ENCODE measurements around the gene MBD6. TPM values are rescaled to one million over a fixed set of nuclear protein-coding genes. Genes with fewer than 3 reads are reported as not detected.
"Not testable (repeated sequence)": the region's sequence is repeated elsewhere in the genome, so short reads cannot be mapped to it uniquely, and the experiment has no call there.

Gene MBD6
- total RNA-seq, 1 donor from 2014 or later = 2.6 TPM

GRCh38 chr12:57552835-57553313 is 30.2 kb downstream of the MBD6 start:
- Histone ChIP-seq H3K27ac (ENCODE audit: low read depth, low read length) (no peak overlapping the region), H3K36me3 (ENCODE audit: control insufficient read depth in 3 of 3, insufficient read depth in 3 of 3, low read length in 3 of 3) (no peaks in the 10 kb centered on the region), H3K4me3 (ENCODE audit: low read length in 3 of 3) (no peak overlapping the region), H3K9me3 (ENCODE audit: control insufficient read depth in 3 of 3, low read length in 3 of 3) (no peaks in the 10 kb centered on the region), H3K4me1 (ENCODE audit: control insufficient read depth in 3 of 3, insufficient read depth in 3 of 3, low read length in 3 of 3) (peaks cover 4% of the 10 kb centered on the region in 3 donors), H3K27me3 (ENCODE audit: control insufficient read depth in 3 of 3, insufficient read depth in 3 of 3, low read length in 3 of 3) (peaks cover 29 to 42% (median 34%) of the 10 kb centered on the region in 3 donors), H3K9ac (ENCODE audit: low read depth in 1 of 3, low read length in 3 of 3) (no peak overlapping the region)

DNA sequence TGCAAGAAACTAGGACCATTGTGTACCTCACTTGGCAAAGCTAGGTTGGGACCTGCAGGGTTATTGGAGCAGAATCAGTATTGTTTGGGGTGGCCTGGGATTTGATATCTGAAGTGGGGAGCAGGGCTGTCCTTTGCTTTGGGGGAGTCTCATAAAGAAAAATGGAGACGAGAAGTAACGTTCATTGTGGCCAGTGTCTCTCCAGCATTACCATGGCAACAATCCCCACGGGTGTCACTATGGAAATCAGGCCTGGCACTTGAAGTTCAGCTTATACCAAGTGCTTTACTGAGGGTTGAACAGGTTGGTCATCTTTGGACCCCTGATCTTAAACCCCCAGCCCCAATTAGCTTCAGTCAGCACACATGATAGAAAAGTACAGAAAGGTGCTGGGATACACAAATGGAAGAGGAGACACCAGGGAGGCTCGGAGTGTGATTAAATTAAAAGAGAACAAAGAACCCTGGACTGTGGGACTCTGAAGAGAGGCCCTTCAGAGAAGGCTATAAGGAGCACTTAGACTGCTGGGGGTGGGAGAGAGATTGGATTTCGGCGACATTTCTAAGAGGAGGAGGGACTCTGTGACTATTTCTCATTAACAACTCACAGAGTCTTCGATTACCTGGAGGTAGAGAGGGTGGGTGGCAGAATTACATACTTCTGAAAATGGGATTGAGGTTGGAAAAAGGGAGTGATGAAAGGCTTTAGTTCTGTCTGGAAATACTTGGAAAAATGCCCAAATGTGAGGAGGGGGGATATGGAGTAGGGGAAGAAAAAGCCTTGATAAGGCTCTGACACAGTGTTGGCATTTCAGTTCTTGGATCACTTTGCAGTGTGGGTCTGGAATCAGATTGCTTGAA is 30.9 kb downstream of the MBD6 start:
- Histone ChIP-seq H3K36me3 (ENCODE audit: control insufficient read depth in 3 of 3, insufficient read depth in 3 of 3, low read length in 3 of 3) (no peaks in the 10 kb centered on the region), H3K27me3 (ENCODE audit: control insufficient read depth in 3 of 3, insufficient read depth in 3 of 3, low read length in 3 of 3) (peaks cover 28 to 40% (median 32%) of the 10 kb centered on the region in 3 donors), H3K9me3 (ENCODE audit: control insufficient read depth in 3 of 3, low read length in 3 of 3) (no peaks in the 10 kb centered on the region), H3K4me3 (ENCODE audit: low read length in 3 of 3) (no peak overlapping the region), H3K4me1 (ENCODE audit: control insufficient read depth in 3 of 3, insufficient read depth in 3 of 3, low read length in 3 of 3) (peaks cover 4% of the 10 kb centered on the region in 3 donors), H3K27ac (ENCODE audit: low read depth, low read length) (no peak overlapping the region), H3K9ac (ENCODE audit: low read depth in 1 of 3, low read length in 3 of 3) (no peak overlapping the region)

- Histone ChIP-seq H3K27me3 (ENCODE audit: control insufficient read depth in 3 of 3, insufficient read depth in 3 of 3, low read length in 3 of 3) (peaks cover 20 to 31% (median 24%) of the 10 kb centered on the region in 3 donors), H3K9me3 (ENCODE audit: control insufficient read depth in 3 of 3, low read length in 3 of 3) (no peaks in the 10 kb centered on the region), H3K9ac (ENCODE audit: low read depth in 1 of 3, low read length in 3 of 3) (no peak overlapping the region), H3K4me3 (ENCODE audit: low read length in 3 of 3) (no peak overlapping the region), H3K4me1 (ENCODE audit: control insufficient read depth in 3 of 3, insufficient read depth in 3 of 3, low read length in 3 of 3) (peaks cover 4% of the 10 kb centered on the region in 3 donors), H3K36me3 (ENCODE audit: control insufficient read depth in 3 of 3, insufficient read depth in 3 of 3, low read length in 3 of 3) (no peaks in the 10 kb centered on the region), H3K27ac (ENCODE audit: low read depth, low read length) (no peak overlapping the region)
These were observed 31.8 kb downstream of the MBD6 start for GRCh38 chr12:57554453-57554852.

GRCh38 chr12:57554897-57555296 is 32.3 kb downstream of the MBD6 start:
- Histone ChIP-seq H3K9ac (ENCODE audit: low read depth in 1 of 3, low read length in 3 of 3) (no peak overlapping the region), H3K27ac (ENCODE audit: low read depth, low read length) (no peak overlapping the region), H3K9me3 (ENCODE audit: control insufficient read depth in 3 of 3, low read length in 3 of 3) (no peaks in the 10 kb centered on the region), H3K36me3 (ENCODE audit: control insufficient read depth in 3 of 3, insufficient read depth in 3 of 3, low read length in 3 of 3) (no peaks in the 10 kb centered on the region), H3K4me3 (ENCODE audit: low read length in 3 of 3) (no peak overlapping the region), H3K4me1 (ENCODE audit: control insufficient read depth in 3 of 3, insufficient read depth in 3 of 3, low read length in 3 of 3) (peaks cover 3% of the 10 kb centered on the region in 3 donors), H3K27me3 (ENCODE audit: control insufficient read depth in 3 of 3, insufficient read depth in 3 of 3, low read length in 3 of 3) (peaks cover 16 to 26% (median 19%) of the 10 kb centered on the region in 3 donors)

DNA sequence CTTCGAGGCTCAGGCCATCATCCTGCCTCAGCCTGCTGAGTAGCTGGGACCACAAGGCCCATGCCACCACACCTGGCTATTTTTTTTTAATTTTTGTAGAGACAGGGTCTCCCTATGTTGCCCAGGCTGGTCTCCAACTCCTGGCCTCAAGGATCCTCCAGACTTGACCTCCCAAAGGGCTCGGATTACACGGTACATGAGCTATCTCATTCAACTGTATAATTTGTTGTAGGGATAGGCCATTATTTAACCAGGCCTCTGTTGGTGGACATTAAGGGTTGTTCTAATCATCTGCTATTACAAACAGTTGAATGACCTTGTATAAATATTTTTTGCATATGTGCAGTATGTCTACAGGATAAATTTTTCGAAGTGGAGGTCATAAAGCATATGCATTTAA is 36.2 kb downstream of the MBD6 start:
- H3K27me3 ChIP-seq (ENCODE audit: control insufficient read depth in 3 of 3, insufficient read depth in 3 of 3, low read length in 3 of 3) = peaks cover 0 to 8% (median 4%) of the 10 kb centered on the region in 3 donors
- H3K9me3 ChIP-seq (ENCODE audit: control insufficient read depth in 3 of 3, low read length in 3 of 3) = no peaks in the 10 kb centered on the region
- no peak overlapping the region for H3K4me3 ChIP-seq (ENCODE audit: low read length in 3 of 3)
- H3K9ac ChIP-seq (ENCODE audit: low read depth in 1 of 3, low read length in 3 of 3) = no peak overlapping the region
- H3K27ac ChIP-seq (ENCODE audit: low read depth, low read length) = no peak overlapping the region
- H3K36me3 ChIP-seq (ENCODE audit: control insufficient read depth in 3 of 3, insufficient read depth in 3 of 3, low read length in 3 of 3) = no peaks in the 10 kb centered on the region
- H3K4me1 ChIP-seq (ENCODE audit: control insufficient read depth in 3 of 3, insufficient read depth in 3 of 3, low read length in 3 of 3) = no peaks in the 10 kb centered on the region

GRCh38 chr12:57560516-57560915 is 37.9 kb downstream of the MBD6 start:
- H3K4me1 ChIP-seq (ENCODE audit: control insufficient read depth in 3 of 3, insufficient read depth in 3 of 3, low read length in 3 of 3) = no peaks in the 10 kb centered on the region
- H3K4me3 ChIP-seq (ENCODE audit: low read length in 3 of 3) = no peak overlapping the region
- peaks cover 0 to 10% (median 9%) of the 10 kb centered on the region in 3 donors for H3K27me3 ChIP-seq (ENCODE audit: control insufficient read depth in 3 of 3, insufficient read depth in 3 of 3, low read length in 3 of 3)
- H3K9me3 ChIP-seq (ENCODE audit: control insufficient read depth in 3 of 3, low read length in 3 of 3) = no peaks in the 10 kb centered on the region
- H3K9ac ChIP-seq (ENCODE audit: low read depth in 1 of 3, low read length in 3 of 3) = no peak overlapping the region
- H3K27ac ChIP-seq (ENCODE audit: low read depth, low read length) = no peak overlapping the region
- no peaks in the 10 kb centered on the region for H3K36me3 ChIP-seq (ENCODE audit: control insufficient read depth in 3 of 3, insufficient read depth in 3 of 3, low read length in 3 of 3)

- not testable (repeated sequence) for H3K36me3 ChIP-seq (ENCODE audit: control insufficient read depth in 3 of 3, insufficient read depth in 3 of 3, low read length in 3 of 3); H3K4me3 ChIP-seq (ENCODE audit: low read length in 3 of 3); H3K27ac ChIP-seq (ENCODE audit: low read depth, low read length); H3K27me3 ChIP-seq (ENCODE audit: control insufficient read depth in 3 of 3, insufficient read depth in 3 of 3, low read length in 3 of 3); H3K9me3 ChIP-seq (ENCODE audit: control insufficient read depth in 3 of 3, low read length in 3 of 3); H3K9ac ChIP-seq (ENCODE audit: low read depth in 1 of 3, low read length in 3 of 3); H3K4me1 ChIP-seq (ENCODE audit: control insufficient read depth in 3 of 3, insufficient read depth in 3 of 3, low read length in 3 of 3)
These were observed 38.5 kb downstream of the MBD6 start for GRCh38 chr12:57561117-57561516.

DNA sequence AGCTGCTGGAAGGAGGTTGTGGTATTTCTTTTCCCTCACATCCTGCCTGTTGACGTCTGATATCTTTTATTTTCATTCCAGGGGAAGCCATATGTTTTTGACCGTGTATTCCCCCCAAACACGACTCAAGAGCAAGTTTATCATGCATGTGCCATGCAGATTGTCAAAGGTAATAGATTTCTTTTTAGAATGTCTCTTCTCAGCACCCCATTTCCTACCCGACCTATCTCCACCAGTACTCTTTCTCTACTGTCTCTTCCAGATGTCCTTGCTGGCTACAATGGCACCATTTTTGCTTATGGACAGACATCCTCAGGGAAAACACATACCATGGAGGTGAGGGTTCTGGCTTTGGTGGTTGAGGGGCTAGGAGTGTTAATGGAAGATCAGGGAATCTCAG is 40.7 kb downstream of the MBD6 start:
- Histone ChIP-seq H3K9ac (ENCODE audit: low read depth in 1 of 3, low read length in 3 of 3) (no peak overlapping the region), H3K27me3 (ENCODE audit: control insufficient read depth in 3 of 3, insufficient read depth in 3 of 3, low read length in 3 of 3) (peaks cover 0 to 10% (median 9%) of the 10 kb centered on the region in 3 donors), H3K36me3 (ENCODE audit: control insufficient read depth in 3 of 3, insufficient read depth in 3 of 3, low read length in 3 of 3) (no peaks in the 10 kb centered on the region), H3K4me3 (ENCODE audit: low read length in 3 of 3) (no peak overlapping the region), H3K9me3 (ENCODE audit: control insufficient read depth in 3 of 3, low read length in 3 of 3) (no peaks in the 10 kb centered on the region), H3K4me1 (ENCODE audit: control insufficient read depth in 3 of 3, insufficient read depth in 3 of 3, low read length in 3 of 3) (no peaks in the 10 kb centered on the region), H3K27ac (ENCODE audit: low read depth, low read length) (no peak overlapping the region)

- no peak overlapping the region for H3K27ac ChIP-seq (ENCODE audit: low read depth, low read length)
- no peak overlapping the region for H3K9ac ChIP-seq (ENCODE audit: low read depth in 1 of 3, low read length in 3 of 3)
- peaks cover 7 to 16% (median 12%) of the 10 kb centered on the region in 3 donors for H3K27me3 ChIP-seq (ENCODE audit: control insufficient read depth in 3 of 3, insufficient read depth in 3 of 3, low read length in 3 of 3)
- no peaks in the 10 kb centered on the region for H3K4me1 ChIP-seq (ENCODE audit: control insufficient read depth in 3 of 3, insufficient read depth in 3 of 3, low read length in 3 of 3)
- no peaks in the 10 kb centered on the region for H3K9me3 ChIP-seq (ENCODE audit: control insufficient read depth in 3 of 3, low read length in 3 of 3)
- H3K4me3 ChIP-seq (ENCODE audit: low read length in 3 of 3) = no peak overlapping the region
- no peaks in the 10 kb centered on the region for H3K36me3 ChIP-seq (ENCODE audit: control insufficient read depth in 3 of 3, insufficient read depth in 3 of 3, low read length in 3 of 3)
These were observed 41.6 kb downstream of the MBD6 start for GRCh38 chr12:57564178-57564740.

DNA sequence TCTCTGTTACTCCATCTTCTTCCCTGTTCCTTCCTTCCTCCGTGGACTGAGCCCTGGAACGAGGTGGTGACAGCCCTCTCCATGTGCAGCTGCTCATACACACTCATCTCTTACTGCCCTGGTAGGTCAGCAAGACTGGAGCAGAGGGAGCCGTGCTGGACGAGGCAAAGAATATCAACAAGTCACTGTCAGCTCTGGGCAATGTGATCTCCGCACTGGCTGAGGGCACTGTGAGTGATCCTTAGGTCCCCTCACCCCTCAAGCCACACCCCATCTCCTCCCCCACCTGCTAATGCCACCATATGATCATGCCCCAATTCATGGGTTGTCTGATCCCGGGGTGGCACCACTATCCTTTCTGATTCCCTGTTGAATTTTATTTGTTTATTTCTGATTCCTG is 46.2 kb downstream of the MBD6 start:
- Histone ChIP-seq H3K36me3 (ENCODE audit: control insufficient read depth in 3 of 3, insufficient read depth in 3 of 3, low read length in 3 of 3) (no peaks in the 10 kb centered on the region), H3K27me3 (ENCODE audit: control insufficient read depth in 3 of 3, insufficient read depth in 3 of 3, low read length in 3 of 3) (peaks cover 8 to 27% (median 12%) of the 10 kb centered on the region in 3 donors), H3K4me3 (ENCODE audit: low read length in 3 of 3) (no peak overlapping the region), H3K9me3 (ENCODE audit: control insufficient read depth in 3 of 3, low read length in 3 of 3) (no peaks in the 10 kb centered on the region), H3K27ac (ENCODE audit: low read depth, low read length) (no peak overlapping the region), H3K9ac (ENCODE audit: low read depth in 1 of 3, low read length in 3 of 3) (no peak overlapping the region), H3K4me1 (ENCODE audit: control insufficient read depth in 3 of 3, insufficient read depth in 3 of 3, low read length in 3 of 3) (no peaks in the 10 kb centered on the region)
